Suprapubic skin (tissue), 3 donors: ENCODE measurements around the gene PLA2G4C.

Experiments used
- POLR2A ChIP-seq, 2 donors: fragments of 450-650 bp; IDR thresholded peaks; one replicate each; pipeline ENCODE4 v1.6.1; 2017; ENCODE audit warnings: antibody characterized with exemption in 2 of 2, mild to moderate bottlenecking in 2 of 2, moderate library complexity in 2 of 2
- TF ChIP-seq, protein P1 (sequence below), 2 donors: fragments of 200-600 bp in 1 of 2; fragments of 450-650 bp in 1 of 2; sonication (generic) in 1 of 2; IDR thresholded peaks; one replicate each; pipeline ENCODE4 v1.5.1; 2016 to 2019; ENCODE audit warnings: antibody characterized with exemption in 2 of 2, mild to moderate bottlenecking in 1 of 2, moderate library complexity in 1 of 2

DNA sequence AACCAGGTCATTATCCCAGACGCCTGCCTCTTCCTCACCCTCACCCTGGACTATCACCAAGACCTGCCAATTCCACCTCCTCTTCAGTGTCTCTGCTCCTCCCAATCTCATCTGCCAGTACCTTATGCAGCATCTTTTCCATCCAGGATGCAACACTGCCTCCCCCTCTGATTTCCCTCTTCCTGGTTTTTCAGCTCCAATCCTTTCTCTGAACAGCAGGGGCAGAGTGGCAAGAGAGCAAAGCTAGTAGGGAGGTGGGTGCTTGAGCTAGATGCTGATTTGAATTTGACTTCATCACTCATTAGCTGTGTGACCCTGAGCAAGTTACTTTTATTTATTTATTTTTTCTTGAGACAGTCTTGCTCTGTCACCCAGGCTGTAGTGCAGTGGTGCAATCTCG lies 41.2 kb downstream of the PLA2G4C start:
- TF ChIP-seq, protein P1, sequence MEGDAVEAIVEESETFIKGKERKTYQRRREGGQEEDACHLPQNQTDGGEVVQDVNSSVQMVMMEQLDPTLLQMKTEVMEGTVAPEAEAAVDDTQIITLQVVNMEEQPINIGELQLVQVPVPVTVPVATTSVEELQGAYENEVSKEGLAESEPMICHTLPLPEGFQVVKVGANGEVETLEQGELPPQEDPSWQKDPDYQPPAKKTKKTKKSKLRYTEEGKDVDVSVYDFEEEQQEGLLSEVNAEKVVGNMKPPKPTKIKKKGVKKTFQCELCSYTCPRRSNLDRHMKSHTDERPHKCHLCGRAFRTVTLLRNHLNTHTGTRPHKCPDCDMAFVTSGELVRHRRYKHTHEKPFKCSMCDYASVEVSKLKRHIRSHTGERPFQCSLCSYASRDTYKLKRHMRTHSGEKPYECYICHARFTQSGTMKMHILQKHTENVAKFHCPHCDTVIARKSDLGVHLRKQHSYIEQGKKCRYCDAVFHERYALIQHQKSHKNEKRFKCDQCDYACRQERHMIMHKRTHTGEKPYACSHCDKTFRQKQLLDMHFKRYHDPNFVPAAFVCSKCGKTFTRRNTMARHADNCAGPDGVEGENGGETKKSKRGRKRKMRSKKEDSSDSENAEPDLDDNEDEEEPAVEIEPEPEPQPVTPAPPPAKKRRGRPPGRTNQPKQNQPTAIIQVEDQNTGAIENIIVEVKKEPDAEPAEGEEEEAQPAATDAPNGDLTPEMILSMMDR (IDR thresholded peaks at IDR 0.05): no peak
- TF ChIP-seq POLR2A (IDR thresholded peaks at IDR 0.05): no peak
